H1 (cell line): ENCODE data around the gene NARS2. TPM values are rescaled to one million over a fixed set of nuclear protein-coding genes. Genes with fewer than 3 reads are reported as not detected.

Source experiments
- CTCF ChIA-PET: fragments of 300-600 bp; sonication (Branson Sonifier 250); formaldehyde crosslinking; loops from one replicate; lab custom pipeline; 2021; ENCODE audit not compliant: partially characterized antibody; lab: Charles Lee
- POLR2A ChIA-PET: fragments of 300-600 bp; sonication (Branson Sonifier 250); formaldehyde crosslinking; loops from one replicate; lab custom pipeline; 2021; ENCODE audit warnings: inconsistent platforms; ENCODE audit not compliant: partially characterized antibody; lab: Charles Lee
- DNase-seq, 2 experiments: peaks; one replicate each; pipeline versions ENCODE4 v3.0.0 to v3.0.0-alpha.2; 2010 to 2022; ENCODE audit warnings: low spot score in 2 of 2, low read depth in 1 of 2, mixed read lengths in 1 of 2
- FAIRE-seq: peaks from 2 replicates; lab custom pipeline; 2011; peaks lifted over from hg19 to GRCh38; lab: Jason Lieb, UNC
- H2AFZ ChIP-seq: 2 replicates; pipeline ENCODE4 v1.8.1; 2012; ENCODE audit warnings: low read length, inconsistent platforms
- H2AK5ac ChIP-seq: 2 replicates; pipeline ENCODE4 v1.6.1; 2013; ENCODE audit warnings: low read depth, low read length
- H2BK120ac ChIP-seq: replicated peaks from 2 replicates; pipeline ENCODE3; 2013; ENCODE audit warnings: low read depth, low read length, inconsistent platforms
- H2BK12ac ChIP-seq: 2 replicates; pipeline ENCODE4 v1.6.1; 2013; ENCODE audit warnings: low read depth, low read length
- H2BK15ac ChIP-seq: 2 replicates; pipeline ENCODE4 v1.6.1; 2013; ENCODE audit warnings: low read length
- H2BK20ac ChIP-seq: 2 replicates; pipeline ENCODE4 v1.6.1; 2013; ENCODE audit warnings: low read length
- H2BK5ac ChIP-seq: 2 replicates; pipeline ENCODE4 v1.6.1; 2013; ENCODE audit warnings: low read depth, low read length
- H3K14ac ChIP-seq: 2 replicates; pipeline ENCODE4 v1.6.1; 2013; ENCODE audit warnings: inconsistent platforms; ENCODE audit not compliant: insufficient read length
- H3K18ac ChIP-seq: 2 replicates; pipeline ENCODE4 v1.6.1; 2013; ENCODE audit warnings: low read length; ENCODE audit errors: extremely low read depth
- H3K23ac ChIP-seq: 2 replicates; pipeline ENCODE4 v1.6.1; 2013; ENCODE audit warnings: inconsistent platforms; ENCODE audit not compliant: insufficient read length
- H3K23me2 ChIP-seq: 2 replicates; pipeline ENCODE4 v1.6.1; 2013; ENCODE audit warnings: low read depth, low read length
- H3K27ac ChIP-seq: 2 replicates; pipeline ENCODE4 v1.6.1; 2011; ENCODE audit warnings: low read depth, low read length, inconsistent platforms
- H3K27me3 ChIP-seq, 4 experiments: replicated peaks in 1 of 4; 1 replicate in 1 of 4; 2 replicates in 3 of 4; pipeline versions ENCODE4 v1.6.1 to v1.8.1; 2011 to 2013; ENCODE audit warnings: low read length in 3 of 4, mild to moderate bottlenecking in 3 of 4, inconsistent platforms in 2 of 4, mixed read lengths in 2 of 4, moderate library complexity in 1 of 4; ENCODE audit not compliant: control insufficient read depth in 3 of 4, insufficient read depth in 3 of 4; ENCODE audit errors: extremely low read depth in 1 of 4
- H3K36me3 ChIP-seq, 4 experiments: 2 replicates each; pipeline versions ENCODE4 v1.6.1 to v1.8.1; 2011 to 2013; ENCODE audit warnings: mild to moderate bottlenecking in 4 of 4, low read length in 3 of 4, moderate library complexity in 2 of 4, control low read depth in 1 of 4, inconsistent platforms in 1 of 4; ENCODE audit not compliant: insufficient read depth in 4 of 4, control insufficient read depth in 2 of 4
- H3K4ac ChIP-seq: replicated peaks from 2 replicates; pipeline ENCODE3; 2013; ENCODE audit warnings: low read length, low read depth, mixed read lengths, inconsistent platforms; ENCODE audit not compliant: insufficient read length
- H3K4me1 ChIP-seq, 4 experiments: replicated peaks in 1 of 4; 1 replicate in 1 of 4; 2 replicates in 3 of 4; pipeline versions ENCODE4 v1.6.1 to v1.8.1; 2011 to 2013; ENCODE audit warnings: low read length in 3 of 4, inconsistent platforms in 2 of 4, mixed read lengths in 1 of 4; ENCODE audit not compliant: insufficient read depth in 4 of 4, control insufficient read depth in 3 of 4
- H3K4me2 ChIP-seq, 2 experiments: 2 replicates each; pipeline versions ENCODE4 v1.6.1 to v1.8.1; 2011 to 2013; ENCODE audit warnings: low read depth in 2 of 2, low read length in 2 of 2, control low read depth in 1 of 2, inconsistent platforms in 1 of 2, mild to moderate bottlenecking in 1 of 2; ENCODE audit not compliant: insufficient read depth in 1 of 2
- H3K4me3 ChIP-seq, 4 experiments: fragments of 200-600, 300-600 bp in 1 of 4; sonication (generic), shearing (Covaris generic), sonication (Bioruptor Twin) in 1 of 4; 2 replicates each; pipeline versions ENCODE4 v1.5.1 to v1.8.1; 2011 to 2016; ENCODE audit warnings: low read length in 4 of 4, low read depth in 3 of 4, control low read depth in 2 of 4, inconsistent platforms in 2 of 4, mild to moderate bottlenecking in 2 of 4, mixed read lengths in 1 of 4, moderate library complexity in 1 of 4; ENCODE audit not compliant: insufficient read depth in 2 of 4; ENCODE audit errors: extremely low read depth in 1 of 4
- H3K56ac ChIP-seq: replicated peaks from 2 replicates; pipeline ENCODE3; 2013; ENCODE audit warnings: low read depth, mild to moderate bottlenecking, mixed read lengths, low read length, inconsistent platforms; ENCODE audit not compliant: insufficient read length
- H3K79me1 ChIP-seq: 2 replicates; pipeline ENCODE4 v1.6.1; 2013; ENCODE audit warnings: low read depth, low read length, control low read depth
- H3K79me2 ChIP-seq, 2 experiments: 2 replicates each; pipeline versions ENCODE4 v1.6.1 to v1.8.1; 2012 to 2013; ENCODE audit warnings: low read length in 2 of 2, mild to moderate bottlenecking in 2 of 2, inconsistent platforms in 1 of 2; ENCODE audit not compliant: insufficient read depth in 2 of 2, control insufficient read depth in 1 of 2
- H3K9ac ChIP-seq, 4 experiments: replicated peaks in 1 of 4; 1 replicate in 1 of 4; 2 replicates in 3 of 4; pipeline versions ENCODE4 v1.6.1 to v1.8.1; 2011 to 2013; ENCODE audit warnings: low read depth in 3 of 4, low read length in 3 of 4, control low read depth in 2 of 4, mild to moderate bottlenecking in 2 of 4, moderate library complexity in 2 of 4, inconsistent platforms in 1 of 4; ENCODE audit errors: extremely low read depth in 1 of 4
- H3K9me3 ChIP-seq, 2 experiments: 2 replicates each; pipeline versions ENCODE4 v1.6.1 to v1.8.1; 2012 to 2013; ENCODE audit warnings: mild to moderate bottlenecking in 2 of 2, moderate library complexity in 2 of 2, control low read depth in 1 of 2, inconsistent platforms in 1 of 2, low read depth in 1 of 2, low read length in 1 of 2, mixed read lengths in 1 of 2; ENCODE audit not compliant: insufficient read depth in 2 of 2
- H4K20me1 ChIP-seq, 2 experiments: replicated peaks in 1 of 2; 2 replicates each; pipeline versions ENCODE3 to v1.8.1; 2011 to 2013; ENCODE audit warnings: inconsistent platforms in 2 of 2, low read length in 2 of 2, mild to moderate bottlenecking in 1 of 2; ENCODE audit not compliant: insufficient read depth in 2 of 2, control insufficient read depth in 1 of 2
- H4K5ac ChIP-seq: 2 replicates; pipeline ENCODE4 v1.6.1; 2013; ENCODE audit warnings: low read length, low read depth, mixed read lengths, inconsistent platforms; ENCODE audit not compliant: insufficient read length
- H4K8ac ChIP-seq: 2 replicates; pipeline ENCODE4 v1.8.0; 2013; ENCODE audit warnings: mild to moderate bottlenecking, moderate library complexity, low read length, inconsistent platforms; ENCODE audit not compliant: insufficient read depth; ENCODE audit errors: extremely low read depth
- H4K91ac ChIP-seq: replicated peaks from 2 replicates; pipeline ENCODE3; 2013; ENCODE audit warnings: low read length, mixed read lengths, inconsistent platforms; ENCODE audit not compliant: insufficient read length
- ATF3 ChIP-seq: IDR thresholded peaks from 2 replicates; pipeline ENCODE4 v1.6.1; 2011; ENCODE audit warnings: low read depth, mild to moderate bottlenecking, low read length; ENCODE audit not compliant: insufficient read depth
- BCL11A ChIP-seq, 2 experiments: IDR thresholded peaks; one replicate each; pipeline ENCODE4 v1.6.1; 2011; ENCODE audit warnings: low read depth in 2 of 2, low read length in 2 of 2, mild to moderate bottlenecking in 2 of 2
- CHD2 ChIP-seq: IDR thresholded peaks from 2 replicates; pipeline ENCODE4 v1.6.1; 2012; ENCODE audit warnings: low read length, improper control_type of control experiment
- NRF1 ChIP-seq: IDR thresholded peaks from 2 replicates; pipeline ENCODE4 v1.6.1; 2011; ENCODE audit warnings: mild to moderate bottlenecking, low read depth, low read length, improper control_type of control experiment
- POLR2AphosphoS5 ChIP-seq: IDR thresholded peaks from 2 replicates; pipeline ENCODE4 v1.6.1; 2011; ENCODE audit warnings: low read depth, low read length
- RFX5 ChIP-seq: IDR thresholded peaks from 2 replicates; pipeline ENCODE4 v1.6.1; 2011; ENCODE audit warnings: low read depth, low read length, improper control_type of control experiment, borderline replicate concordance
- RNF2 ChIP-seq: fragments of 200-900, 300-1000 bp; sonication (generic); IDR thresholded peaks from 2 replicates; pipeline ENCODE4 v1.7.1; 2016; ENCODE audit warnings: borderline replicate concordance, low read depth, mild to moderate bottlenecking, antibody characterized with exemption, low read length; ENCODE audit not compliant: poor library complexity, severe bottlenecking; ENCODE audit errors: missing control alignments
- SAP30 ChIP-seq: fragments of 300-600 bp; sonication (generic); IDR thresholded peaks from 2 replicates; pipeline ENCODE4 v1.7.1; 2012; ENCODE audit warnings: low read length, moderate library complexity, mild to moderate bottlenecking, inconsistent platforms; ENCODE audit not compliant: insufficient read depth, insufficient replicate concordance
- SIRT6 ChIP-seq: IDR thresholded peaks from one replicate; pipeline ENCODE4 v1.7.1; 2012; ENCODE audit warnings: low read length, inconsistent platforms
- SUZ12 ChIP-seq: fragments of 200-600 bp; sonication (generic); IDR thresholded peaks from 2 replicates; pipeline ENCODE4 v1.6.1; 2012; ENCODE audit warnings: mild to moderate bottlenecking, inconsistent platforms, low read length, moderate library complexity, mixed read lengths
- WGBS, 2 experiments: shearing (Covaris generic) in 1 of 2; methylation state at CpG; one replicate each; pipeline versions ENCODE4 v1.1.6 to v1.1.7; 2013 to 2015; ENCODE audit warnings: low lambda C conversion rate in 2 of 2, mixed read lengths in 2 of 2, inconsistent platforms in 1 of 2, low coverage in 1 of 2, missing lambda C conversion rate in 1 of 2; ENCODE audit not compliant: insufficient replicate concordance in 2 of 2, insufficient coverage in 1 of 2, insufficient read length in 1 of 2; ENCODE audit errors: extremely low coverage in 1 of 2, missing lambda C conversion rate in 1 of 2; 5-methylcytosine and 5-hydroxymethylcytosine counted together
- polyA plus RNA-seq, 7 experiments: library from polyadenylated mRNA; depleted of rRNA in 3 of 7; stranded (reverse) in 5 of 7; unstranded in 2 of 7; fragments of >200 nt in 5 of 7; fragments of 200-250 nt in 2 of 7; gene quantifications; 1 replicate in 5 of 7; 2 replicates in 1 of 7; 4 replicates in 1 of 7; pipeline versions ENCODE4 v1.2.1 to v1.2.3, GENCODE V29; 2011 to 2013; ENCODE audit warnings: missing spikeins in 2 of 7, mixed read lengths in 2 of 7
- total RNA-seq: library from RNA; stranded (reverse); fragmentation: NEBNext Ultra II Directional; extraction: Animal tissue kit (Norgen Biotek cat#: 25700); gene quantifications from 2 replicates; pipeline ENCODE4 v1.2.1, GENCODE V29; 2021

NARS2 gene
- total and polyA plus RNA-seq, 2 of the 8 experiments (the other 6 are each of a cell fraction or from before 2014, with no cell fraction given), result 26.2 to 51.6 TPM

GRCh38 chr11:78605296-78605695 lies 30.6 kb upstream of the NARS2 start:
- H4K20me1 ChIP-seq, result no peaks in the 10 kb centered on the region
- H2BK15ac ChIP-seq, result no peak overlapping the region
- ChIA-PET CTCF (no interaction called here), POLR2A (no interaction called here)
- H2AFZ ChIP-seq, result peak overlapping the region; percentile 58; the same call in 1 of the 2 replicates
- no peaks in the 10 kb centered on the region; a peak in 1 of 4 replicates for H3K9me3 ChIP-seq
- DNase-seq, result no peak
- no peak overlapping the region for H3K18ac ChIP-seq
- H3K4me2 ChIP-seq, result no peak overlapping the region
- H3K14ac ChIP-seq, result no peak overlapping the region
- no peak overlapping the region for H3K56ac ChIP-seq
- TF ChIP-seq NRF1 (no peak), POLR2AphosphoS5 (no peak), RNF2 (no peak), CHD2 (no peak), SUZ12 (no peak), SIRT6 (no peak), RFX5 (no peak), BCL11A (IDR thresholded peaks at IDR 0.05; ENCODE audit: low read depth in 2 of 2, low read length in 2 of 2) (no peak), ATF3 (no peak), SAP30 (no peak)
- no peaks in the 10 kb centered on the region for H3K27me3 ChIP-seq
- no peak overlapping the region for H4K5ac ChIP-seq
- no peak overlapping the region for H3K23ac ChIP-seq
- H2BK12ac ChIP-seq, result no peak overlapping the region
- H3K9ac ChIP-seq, result no peak overlapping the region
- H3K27ac ChIP-seq, result no peak overlapping the region
- no peak overlapping the region for H2AK5ac ChIP-seq
- no peaks in the 10 kb centered on the region for H3K79me2 ChIP-seq
- no peak overlapping the region for H3K4ac ChIP-seq
- no peak overlapping the region for H2BK20ac ChIP-seq
- no peaks in the 10 kb centered on the region for H3K23me2 ChIP-seq
- no peaks in the 10 kb centered on the region for H3K36me3 ChIP-seq
- no peaks in the 10 kb centered on the region for H3K79me1 ChIP-seq
- H3K4me1 ChIP-seq, result no peaks in the 10 kb centered on the region
- H3K4me3 ChIP-seq, result no peak overlapping the region
- no peak for FAIRE-seq
- H4K8ac ChIP-seq, result no peak overlapping the region
- H2BK120ac ChIP-seq, result no peak overlapping the region
- no peak overlapping the region for H2BK5ac ChIP-seq
- WGBS, 2 experiments, result 91% methylated on average over 7 of the region's 7 CpGs; no CpG with 5 or more reads in 1 of the 2 experiments
- H4K91ac ChIP-seq, result no peak overlapping the region
